NCI-H1092 (cell line): ENCODE data around the gene CD300LB.
A peak's percentile ranks its signal among the peaks of the same experiment; 100 is the strongest.

Source experiments
- DNase-seq: peaks from one replicate; lab custom pipeline; 2025; lab: John Stamatoyannopoulos, UW

Gene CD300LB

GRCh38 chr17:74549343-74549742, 18.1 kb upstream of the CD300LB start:
- DNase-seq: no peak

GRCh38 chr17:74547736-74548135, 16.5 kb upstream of the CD300LB start:
- peak; percentile 20 for DNase-seq

GRCh38 chr17:74547264-74547663, 16.0 kb upstream of the CD300LB start:
- no peak for DNase-seq

- DNase-seq: no peak
Measured at GRCh38 chr17:74546586-74546985, 15.3 kb upstream of the CD300LB start.

GRCh38 chr17:74545843-74546230, 14.6 kb upstream of the CD300LB start, which contains the start of gene CD300C:
TSS of gene CD300C (minus strand) at chr17:74546115. CDS start at chr17:74545782, 333 bp downstream.
- no peak for DNase-seq

GRCh38 chr17:74544991-74545842, 13.9 kb upstream of the CD300LB start:
- no peak for DNase-seq

- DNase-seq: no peak
Measured at GRCh38 chr17:74543891-74544760, 12.9 kb upstream of the CD300LB start.

- DNase-seq: no peak
Measured at GRCh38 chr17:74543406-74543805, 12.1 kb upstream of the CD300LB start.

- no peak for DNase-seq
Measured at GRCh38 chr17:74542727-74543383, 11.6 kb upstream of the CD300LB start.

- DNase-seq: no peak
Measured at GRCh38 chr17:74542166-74542565, 10.9 kb upstream of the CD300LB start.

- DNase-seq: no peak
Measured at GRCh38 chr17:74541176-74542111, 10.2 kb upstream of the CD300LB start.

GRCh38 chr17:74539281-74539820, 8.1 kb upstream of the CD300LB start:
- DNase-seq: no peak

- no peak for DNase-seq
Measured at GRCh38 chr17:74536890-74537289, 5.6 kb upstream of the CD300LB start.

GRCh38 chr17:74532115-74532514, 840 bp upstream of the CD300LB start:
- no peak for DNase-seq

GRCh38 chr17:74530831-74531150, 484 bp downstream of the CD300LB start:
- DNase-seq: no peak

GRCh38 chr17:74529243-74529642, 2.0 kb downstream of the CD300LB start:
- DNase-seq: no peak

GRCh38 chr17:74528491-74529199, 2.6 kb downstream of the CD300LB start:
- DNase-seq: no peak

GRCh38 chr17:74527756-74528155, 3.5 kb downstream of the CD300LB start:
- DNase-seq: no peak

GRCh38 chr17:74527081-74527480, 4.2 kb downstream of the CD300LB start:
- no peak for DNase-seq

- no peak for DNase-seq
Measured at GRCh38 chr17:74526681-74527080, 4.6 kb downstream of the CD300LB start.
